RWPE1 (cell line): ENCODE data around the gene CLPTM1.

Source experiments
- CTCF ChIA-PET: fragments of 350-600 bp; sonication (Branson Sonifier 250); formaldehyde crosslinking; extraction: SDS; loops from one replicate; lab custom pipeline; 2021; lab: Yijun Ruan, JAX
- POLR2A ChIA-PET: fragments of 400-600 bp; formaldehyde crosslinking; extraction: SDS; loops from one replicate; lab custom pipeline; 2020; ENCODE audit warnings: antibody characterized with exemption; ENCODE audit not compliant: low non-redundant PET; lab: Yijun Ruan, JAX
- DNase-seq: peaks from one replicate; pipeline ENCODE4 v3.0.0; 2012; ENCODE audit warnings: low spot score
- H3K27ac ChIP-seq: fragments of 450-650 bp; 2 replicates; pipeline ENCODE4 v1.5.1; 2017
- CTCF ChIP-seq: fragments of 450-650 bp; conservative IDR thresholded peaks from 2 replicates; pipeline ENCODE4 v1.5.1; 2017; ENCODE audit warnings: low read depth, mild to moderate bottlenecking

The CLPTM1 gene

GRCh38 chr19:45020071-45020470 is 64.9 kb downstream of the CLPTM1 start:
- no peak for TF ChIP-seq CTCF
- POLR2A ChIA-PET: interaction anchor here (0.7 kb wide), 1 partner anchor 357 kb away, joined by 4 read pairs; no protein-coding TSS in a partner anchor
- no peak overlapping the region for H3K27ac ChIP-seq
- no peak for DNase-seq
- CTCF ChIA-PET: no interaction called here

GRCh38 chr19:45021971-45022370 is 66.8 kb downstream of the CLPTM1 start:
- no peak for TF ChIP-seq CTCF
- no peak for DNase-seq
- CTCF ChIA-PET: no interaction called here
- POLR2A ChIA-PET: interaction anchor here (0.6 to 0.7 kb wide), 3 partner anchors 16 to 211 kb away, joined by 3 to 4 read pairs (median 3); no protein-coding TSS in a partner anchor
- no peak overlapping the region for H3K27ac ChIP-seq

GRCh38 chr19:45023048-45023447 is 67.9 kb downstream of the CLPTM1 start:
- no peak for TF ChIP-seq CTCF
- CTCF ChIA-PET: no interaction called here
- DNase-seq: no peak
- POLR2A ChIA-PET: no interaction called here
- H3K27ac ChIP-seq: no peak overlapping the region

GRCh38 chr19:45025264-45025663 is 70.1 kb downstream of the CLPTM1 start:
- no peak for TF ChIP-seq CTCF
- no peak overlapping the region for H3K27ac ChIP-seq
- ChIA-PET CTCF (no interaction called here), POLR2A (no interaction called here)
- no peak for DNase-seq

- no peak for TF ChIP-seq CTCF
- no peak overlapping the region for H3K27ac ChIP-seq
- CTCF ChIA-PET: interaction anchor here (0.6 kb wide), 1 partner anchor 32 kb away, joined by 4 read pairs; no protein-coding TSS in a partner anchor
- no peak for DNase-seq
- POLR2A ChIA-PET: no interaction called here
These were observed 72.2 kb downstream of the CLPTM1 start for GRCh38 chr19:45027371-45027770.

GRCh38 chr19:45030825-45031224 is 75.6 kb downstream of the CLPTM1 start:
- ChIA-PET POLR2A (no interaction called here), CTCF (no interaction called here)
- TF ChIP-seq CTCF: no peak
- DNase-seq: no peak
- no peak overlapping the region for H3K27ac ChIP-seq
